Stomach (tissue), 4 donors: ENCODE measurements around the gene NPAS4.

ENCODE experiments used
- POLR2A ChIP-seq, 4 donors: fragments of 450-650 bp; IDR thresholded peaks; one replicate each; pipeline ENCODE4 v1.6.1; 2016; ENCODE audit warnings: antibody characterized with exemption in 4 of 4, control low read depth in 2 of 4, mild to moderate bottlenecking in 1 of 4, moderate library complexity in 1 of 4
- POLR2AphosphoS5 ChIP-seq, 3 donors: sonication (generic); formaldehyde crosslinking; IDR thresholded peaks; one replicate each; pipeline ENCODE4 v1.6.1; 2016; ENCODE audit warnings: antibody characterized with exemption in 3 of 3
- TF ChIP-seq, protein P1 (sequence below), 7 experiments: fragments of 450-650 bp in 4 of 7; fragments of 200-600 bp in 3 of 7; sonication (generic) in 3 of 7; IDR thresholded peaks; one replicate each; pipeline ENCODE4 v1.5.1; 2016 to 2019; ENCODE audit warnings: antibody characterized with exemption in 7 of 7, control low read depth in 2 of 7, mild to moderate bottlenecking in 1 of 7

DNA sequence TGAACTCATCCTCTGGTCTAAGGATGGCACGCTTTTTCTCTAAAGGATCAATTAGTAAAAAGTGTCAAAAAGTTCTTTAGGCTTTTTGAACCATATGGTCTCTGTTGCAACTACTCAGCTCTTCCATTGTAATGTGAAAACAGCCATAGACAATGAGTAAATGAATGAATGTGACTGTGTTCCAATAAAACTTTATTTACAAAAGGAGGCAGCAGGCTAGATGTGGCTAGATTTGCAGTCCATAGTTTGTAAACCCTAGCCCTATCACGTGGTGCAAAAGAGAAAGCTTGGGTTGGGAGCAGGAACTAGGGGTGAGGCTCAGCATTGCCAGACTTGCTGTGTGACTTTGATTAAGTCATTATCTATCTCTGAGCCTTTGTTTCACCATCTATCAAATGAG lies 5.4 kb upstream of the NPAS4 start:
- TF ChIP-seq POLR2A (IDR thresholded peaks at IDR 0.05): no peak
- TF ChIP-seq, protein P1, sequence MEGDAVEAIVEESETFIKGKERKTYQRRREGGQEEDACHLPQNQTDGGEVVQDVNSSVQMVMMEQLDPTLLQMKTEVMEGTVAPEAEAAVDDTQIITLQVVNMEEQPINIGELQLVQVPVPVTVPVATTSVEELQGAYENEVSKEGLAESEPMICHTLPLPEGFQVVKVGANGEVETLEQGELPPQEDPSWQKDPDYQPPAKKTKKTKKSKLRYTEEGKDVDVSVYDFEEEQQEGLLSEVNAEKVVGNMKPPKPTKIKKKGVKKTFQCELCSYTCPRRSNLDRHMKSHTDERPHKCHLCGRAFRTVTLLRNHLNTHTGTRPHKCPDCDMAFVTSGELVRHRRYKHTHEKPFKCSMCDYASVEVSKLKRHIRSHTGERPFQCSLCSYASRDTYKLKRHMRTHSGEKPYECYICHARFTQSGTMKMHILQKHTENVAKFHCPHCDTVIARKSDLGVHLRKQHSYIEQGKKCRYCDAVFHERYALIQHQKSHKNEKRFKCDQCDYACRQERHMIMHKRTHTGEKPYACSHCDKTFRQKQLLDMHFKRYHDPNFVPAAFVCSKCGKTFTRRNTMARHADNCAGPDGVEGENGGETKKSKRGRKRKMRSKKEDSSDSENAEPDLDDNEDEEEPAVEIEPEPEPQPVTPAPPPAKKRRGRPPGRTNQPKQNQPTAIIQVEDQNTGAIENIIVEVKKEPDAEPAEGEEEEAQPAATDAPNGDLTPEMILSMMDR (IDR thresholded peaks at IDR 0.05): no peak
- TF ChIP-seq POLR2AphosphoS5 (IDR thresholded peaks at IDR 0.05): no peak
